SIG-M5 treated with dmso at 0.1 percent for 504 hours (cell line): ENCODE measurements around the gene GPR85.
A peak's percentile ranks its signal among the peaks of the same experiment; 100 is the strongest.
"Not testable (repeated sequence)": the region's sequence is repeated elsewhere in the genome, so short reads cannot be mapped to it uniquely, and the experiment has no call there.

Source experiments
- DNase-seq: peaks from one replicate; lab custom pipeline; 2025; ENCODE audit not compliant: unreplicated experiment; lab: John Stamatoyannopoulos, UW

The GPR85 gene

DNA sequence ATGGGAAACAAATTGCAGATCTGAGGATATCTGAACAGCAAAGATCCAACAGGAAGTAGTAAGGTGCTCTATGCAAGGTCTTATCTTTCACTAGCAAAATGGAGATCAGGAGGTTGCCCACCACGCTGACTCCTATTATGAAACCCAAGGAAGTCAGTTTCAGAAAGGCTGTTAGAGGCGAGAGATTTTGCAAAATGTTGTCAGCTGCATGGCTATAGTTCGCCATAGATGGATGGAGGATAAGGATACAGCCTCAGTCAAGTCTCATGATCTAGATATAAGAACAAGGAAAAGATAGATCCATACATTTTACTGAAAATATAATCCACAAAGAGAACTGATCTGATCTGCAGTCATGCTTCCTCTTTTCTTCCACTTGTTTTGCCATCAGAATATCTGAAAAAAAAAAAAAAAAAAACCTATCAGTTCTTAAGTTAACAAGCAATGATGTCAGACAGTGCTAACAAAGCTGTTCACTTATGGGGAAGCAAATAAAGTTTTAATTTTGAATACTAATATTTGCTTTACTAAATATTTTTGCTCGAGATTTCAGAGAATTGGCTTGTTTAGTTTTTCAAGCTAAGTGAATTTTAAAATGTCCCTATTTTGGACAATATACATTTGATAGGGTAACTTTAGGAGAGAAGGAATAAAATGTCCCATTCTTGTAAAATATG is 2.0 kb downstream of the GPR85 start:
- peak; percentile 49 for DNase-seq

DNA sequence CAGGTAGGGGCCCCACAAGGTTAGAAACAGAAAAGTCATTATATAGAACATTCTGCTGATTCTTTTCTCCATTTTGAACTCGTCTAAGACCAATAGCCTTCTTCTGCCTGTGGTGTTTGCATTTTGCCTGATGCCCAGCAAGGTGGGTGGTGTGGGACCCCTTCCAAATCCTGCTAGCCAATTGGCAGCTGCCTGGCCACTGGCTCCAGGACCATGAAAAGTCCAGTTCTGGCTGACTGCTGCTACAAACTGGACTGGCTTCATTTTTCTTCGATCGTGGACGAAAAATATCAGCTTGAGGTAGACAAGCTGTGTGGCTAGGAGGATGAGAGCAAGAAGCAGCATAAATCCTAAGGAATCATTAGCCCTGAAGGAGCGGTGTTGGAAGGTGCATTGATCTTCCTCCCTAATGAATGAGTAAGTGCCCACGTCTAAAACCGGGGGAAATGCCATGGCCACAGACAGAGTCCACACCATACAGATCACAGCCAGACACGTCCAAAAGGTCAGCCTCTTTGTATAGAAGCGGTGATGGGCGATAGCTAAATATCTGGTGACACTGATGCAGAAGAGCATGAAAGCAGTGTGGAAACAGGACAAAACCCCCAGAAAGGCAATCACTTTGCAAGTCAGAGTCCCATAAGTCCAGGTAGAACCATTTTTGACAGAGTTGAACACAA is 2.7 kb downstream of the GPR85 start:
- no peak for DNase-seq

GRCh38 chr7:113083132-113083815 is 3.4 kb downstream of the GPR85 start:
- no peak for DNase-seq

- DNase-seq = no peak
These were observed 8.3 kb downstream of the GPR85 start for GRCh38 chr7:113078331-113078730.

GRCh38 chr7:113076703-113077102 is 9.9 kb downstream of the GPR85 start:
- no peak for DNase-seq

- DNase-seq = peak; percentile 58
These were observed 15.2 kb downstream of the GPR85 start for GRCh38 chr7:113071465-113071864.

DNA sequence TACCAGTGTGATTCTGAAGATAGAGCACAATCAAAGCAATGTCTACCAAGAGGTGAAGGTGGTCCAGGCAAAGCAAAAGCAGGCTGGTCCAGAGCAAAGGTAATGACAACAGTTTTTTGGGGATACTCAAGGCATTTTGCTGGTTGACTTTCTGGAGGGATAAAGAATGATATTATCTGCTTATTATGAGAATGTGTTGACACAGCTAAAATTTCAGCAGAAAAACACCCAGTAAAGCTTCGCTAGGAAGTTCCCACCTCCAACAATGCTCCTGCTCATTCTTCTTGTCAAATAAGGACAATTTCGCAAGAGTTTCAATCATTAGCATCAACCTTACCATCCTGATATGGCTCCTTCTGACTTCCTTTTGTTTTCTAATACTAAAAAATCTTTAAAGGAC is 24.1 kb downstream of the GPR85 start:
- DNase-seq = no peak

DNA sequence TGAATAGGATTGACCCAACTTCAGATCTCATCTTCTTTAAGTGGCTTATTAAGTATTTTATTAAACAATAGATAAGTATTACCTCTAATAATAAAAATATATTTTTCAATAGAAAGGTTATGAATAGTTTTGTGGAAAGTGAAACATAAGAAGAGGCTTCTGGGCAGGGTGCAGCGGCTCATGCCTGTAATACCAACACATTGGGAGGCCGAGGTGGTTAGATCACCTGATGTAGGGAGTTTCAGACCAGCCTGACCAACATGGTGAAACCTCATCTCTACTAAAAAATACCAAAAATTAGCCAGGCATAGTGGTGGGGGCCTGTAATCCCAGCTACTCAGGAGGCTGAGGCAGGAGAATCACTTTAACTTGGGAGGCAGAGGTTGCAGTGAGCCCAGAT is 26.5 kb downstream of the GPR85 start:
- no peak for DNase-seq

- no peak for DNase-seq
These were observed 31.7 kb downstream of the GPR85 start for GRCh38 chr7:113054938-113055337.

DNA sequence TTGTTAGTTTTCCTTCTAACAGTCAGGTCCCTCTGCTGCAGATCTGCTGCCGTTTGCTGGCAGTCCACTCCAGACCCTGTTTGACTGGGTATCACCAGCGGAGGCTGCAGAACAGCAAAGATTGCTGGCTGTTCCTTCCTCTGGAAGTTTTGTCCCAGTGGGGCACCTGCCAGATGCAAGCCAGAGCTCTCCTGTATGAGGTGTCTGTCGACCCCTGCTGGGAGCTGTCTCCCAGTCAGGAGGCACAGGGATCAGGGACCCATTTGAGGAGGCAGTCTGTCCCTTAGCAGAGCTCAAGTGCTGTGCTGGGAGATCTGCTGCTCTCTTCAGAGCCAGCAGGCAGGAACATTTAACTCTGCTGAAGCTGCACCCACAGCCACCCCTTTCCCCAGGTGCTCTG is 32.4 kb downstream of the GPR85 start:
- DNase-seq = not testable (repeated sequence)

DNA sequence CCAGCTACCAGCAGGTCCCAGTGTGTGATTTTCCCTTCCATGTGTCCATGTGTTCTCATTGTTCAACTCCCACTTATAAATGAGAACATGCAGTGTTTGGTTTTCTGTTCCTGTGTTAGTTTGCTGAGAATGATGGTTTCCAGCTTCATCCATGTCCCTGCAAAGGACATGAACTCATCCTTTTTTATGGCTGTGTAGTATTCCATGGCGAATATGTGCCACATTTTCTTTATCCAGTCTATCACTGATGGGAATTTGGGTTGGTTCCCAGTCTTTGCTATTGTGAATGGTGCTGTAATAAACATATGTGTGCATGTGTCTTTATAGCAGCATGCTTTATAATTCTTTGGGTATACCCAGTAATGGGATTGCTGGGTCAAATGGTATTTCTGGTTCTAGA is 37.4 kb downstream of the GPR85 start:
- not testable (repeated sequence) for DNase-seq

DNA sequence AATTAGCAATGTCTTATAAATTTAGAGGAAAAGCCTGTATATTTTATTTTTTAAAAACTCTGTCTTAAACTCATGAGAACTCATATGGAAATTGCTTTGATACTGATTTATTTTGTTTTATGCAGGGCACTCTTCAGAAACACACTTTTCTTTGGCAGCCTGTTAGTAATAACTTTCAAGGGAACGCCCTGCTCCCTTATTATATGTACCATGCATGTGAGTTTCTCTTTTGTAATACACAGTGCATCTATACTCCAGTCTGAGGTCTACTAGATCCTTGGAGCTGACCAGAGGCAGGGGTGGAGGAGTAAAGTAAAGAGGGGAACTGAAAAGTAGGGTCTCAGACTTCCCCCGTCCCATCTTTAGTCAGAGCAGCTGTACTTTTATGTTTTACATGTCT is 40.2 kb downstream of the GPR85 start:
- DNase-seq = no peak

DNA sequence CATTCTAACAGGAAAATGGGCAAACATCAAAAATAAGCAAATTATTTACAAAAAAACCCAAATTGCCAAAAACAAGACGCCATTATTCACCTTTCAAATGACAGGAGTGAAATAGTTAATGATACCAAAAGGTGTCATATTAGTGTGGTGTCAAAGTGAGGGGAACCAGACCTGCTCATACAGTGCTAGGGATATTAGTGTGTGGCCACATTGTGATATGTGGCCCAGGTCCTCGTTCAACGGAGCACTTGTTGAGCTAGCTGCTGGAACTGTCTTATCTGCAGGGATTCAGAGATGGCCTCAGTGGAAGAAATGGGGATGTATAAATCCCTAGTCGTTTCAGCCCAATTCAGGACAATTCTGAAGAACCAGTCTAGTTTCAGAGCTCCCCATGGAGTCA is 41.2 kb downstream of the GPR85 start:
- DNase-seq = no peak

DNA sequence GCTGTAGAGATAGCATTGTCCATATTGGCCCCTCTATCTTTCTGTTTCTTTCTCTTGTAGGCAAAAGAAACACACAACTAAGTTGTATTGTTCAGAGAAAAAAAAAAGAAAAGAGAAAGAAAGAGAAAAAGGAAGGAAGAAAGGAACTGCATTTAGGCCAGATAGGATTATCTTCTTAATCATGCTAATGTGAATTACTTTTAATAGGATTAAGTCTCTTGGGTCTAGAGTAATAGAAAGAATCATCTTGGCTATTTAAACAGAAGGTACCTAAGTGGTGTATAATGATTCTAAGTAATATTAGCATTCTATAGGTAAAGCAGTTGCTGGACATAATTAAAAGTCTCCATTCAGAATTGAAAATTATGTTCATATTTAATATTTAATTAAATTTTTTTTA is 42.2 kb downstream of the GPR85 start:
- no peak for DNase-seq

DNA sequence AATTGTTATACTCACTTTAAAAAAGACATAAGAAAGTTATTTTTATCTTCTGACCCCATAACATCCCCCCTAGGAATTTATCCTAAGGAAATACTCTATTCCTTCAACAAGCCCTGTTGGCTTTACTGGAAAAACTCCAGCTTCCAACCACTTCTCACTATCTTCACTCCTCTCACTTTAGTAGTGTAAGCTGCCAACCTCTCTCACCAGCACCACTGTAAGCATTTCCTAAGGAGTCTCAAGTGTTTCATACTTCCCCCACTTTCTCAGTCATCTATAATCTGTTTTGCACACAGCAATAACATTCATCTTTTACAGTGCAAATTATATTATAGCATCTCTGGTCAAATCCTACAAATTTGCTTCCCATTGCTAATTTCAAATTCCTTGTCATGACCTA is 45.8 kb downstream of the GPR85 start:
- DNase-seq = no peak

- DNase-seq = no peak
These were observed 52.7 kb downstream of the GPR85 start for GRCh38 chr7:113033959-113034358.
